ENCODE results near the gene SULT1C2.

DNA sequence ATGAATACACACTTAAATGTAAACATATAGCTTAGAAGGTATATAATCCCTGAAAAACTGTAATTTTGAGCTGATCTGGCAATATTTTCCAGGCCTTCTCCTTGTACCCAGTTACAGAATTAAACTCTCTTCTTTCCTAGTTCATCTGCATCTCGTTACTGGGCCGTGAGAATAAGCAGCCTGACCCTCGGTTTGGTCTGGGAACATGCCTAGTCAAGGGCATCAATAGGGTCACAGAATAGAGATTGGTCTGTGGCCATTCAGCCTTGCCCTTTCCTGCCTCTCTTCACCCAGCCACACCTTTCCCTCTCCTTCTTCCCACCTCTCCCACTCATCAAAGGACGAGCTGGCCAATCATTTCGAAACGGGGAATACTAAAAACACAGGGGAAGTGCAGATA is 27.3 kb downstream of the SULT1C2 start:
- TF ChIP-seq CTCF (IDR thresholded peaks at IDR 0.05; ENCODE audit: low read depth, low read length, poor library complexity, severe bottlenecking) (no peak), EZH2phosphoT487 (IDR thresholded peaks at IDR 0.05; ENCODE audit: borderline replicate concordance, low read length) (no peak)
